Activated T-helper 2 cell treated with anti-CD3 and anti-CD28 coated beads, Interferon-gamma antibody, Interleukin-2, Interleukin-4, amounts not matched to agents 10 μg/mL and 5 μg/mL and 100 μg/mL, durations not matched to agents 14 hours and 24 hours and 36 hours (primary cell): ENCODE results near the gene PADI3. TPM values are rescaled to one million over a fixed set of nuclear protein-coding genes. Genes with fewer than 3 reads are reported as not detected.
"Not testable (repeated sequence)": the region's sequence is repeated elsewhere in the genome, so short reads cannot be mapped to it uniquely, and the experiment has no call there.

Source experiments
- DNase-seq: peaks from one replicate; pipeline ENCODE4 v3.0.0; 2021; ENCODE audit warnings: low spot score
- H3K27ac Mint-ChIP-seq: one replicate; pipeline ENCODE4 v1.8.0; 2021; ENCODE audit warnings: mixed read lengths
- H3K27me3 Mint-ChIP-seq: one replicate; pipeline ENCODE4 v1.8.0; 2021; ENCODE audit warnings: low read depth, mixed read lengths
- H3K36me3 Mint-ChIP-seq: one replicate; pipeline ENCODE4 v1.8.0; 2021; ENCODE audit warnings: low read depth, mixed read lengths
- H3K4me1 Mint-ChIP-seq: one replicate; pipeline ENCODE4 v1.8.0; 2021; ENCODE audit warnings: low read depth, mixed read lengths
- H3K4me3 Mint-ChIP-seq: one replicate; pipeline ENCODE4 v1.8.0; 2021; ENCODE audit warnings: low read depth, mild to moderate bottlenecking, moderate library complexity, mixed read lengths
- H3K9me3 Mint-ChIP-seq: one replicate; pipeline ENCODE4 v1.8.0; 2021; ENCODE audit warnings: mixed read lengths
- intact Hi-C: fragments of 100-400 bp; cut with micrococcal nuclease; formaldehyde crosslinking; loops from one replicate; pipeline ENCODE4 v1.15.1; 2023
- total RNA-seq: library from RNA; stranded (reverse); gene quantifications from 2 replicates; pipeline ENCODE4 v1.2.3, GENCODE V29; 2022

Gene PADI3
- total RNA-seq, 1 donor from 2014 or later = not detected

DNA sequence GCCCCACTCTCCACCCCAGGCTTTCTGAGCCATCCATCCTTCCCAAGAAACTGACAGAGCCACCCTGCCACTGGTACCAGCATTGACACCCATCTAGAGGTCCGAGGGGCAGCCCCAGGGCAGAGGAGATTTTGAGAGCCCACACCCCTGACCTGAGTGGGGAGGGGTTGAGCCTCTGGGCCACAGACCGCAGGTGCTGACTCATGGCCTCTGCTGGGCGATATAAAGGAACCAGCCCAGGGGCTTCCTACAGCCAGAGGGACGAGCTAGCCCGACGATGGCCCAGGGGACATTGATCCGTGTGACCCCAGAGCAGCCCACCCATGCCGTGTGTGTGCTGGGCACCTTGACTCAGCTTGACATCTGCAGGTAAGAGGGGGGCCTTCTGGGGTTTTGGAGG, 59.0 kb downstream of the PADI3 start, which contains the start of gene PADI4:
Gene PADI4, plus strand, starts transcription at position 252 of the 400 bp plus-strand sequence. Its CDS starts 26 bp downstream, at position 278.
- Mint-ChIP-seq H3K9me3 (peaks cover under 1% of the 10 kb centered on the region), H3K36me3 (no peaks in the 10 kb centered on the region), H3K27me3 (peaks cover 3% of the 10 kb centered on the region), H3K4me1 (no peaks in the 10 kb centered on the region), H3K27ac (no peak within 1 kb of the TSS), H3K4me3 (no peak within 1 kb of the TSS)
- no peak for DNase-seq
- intact Hi-C loops = no loop called here

DNA sequence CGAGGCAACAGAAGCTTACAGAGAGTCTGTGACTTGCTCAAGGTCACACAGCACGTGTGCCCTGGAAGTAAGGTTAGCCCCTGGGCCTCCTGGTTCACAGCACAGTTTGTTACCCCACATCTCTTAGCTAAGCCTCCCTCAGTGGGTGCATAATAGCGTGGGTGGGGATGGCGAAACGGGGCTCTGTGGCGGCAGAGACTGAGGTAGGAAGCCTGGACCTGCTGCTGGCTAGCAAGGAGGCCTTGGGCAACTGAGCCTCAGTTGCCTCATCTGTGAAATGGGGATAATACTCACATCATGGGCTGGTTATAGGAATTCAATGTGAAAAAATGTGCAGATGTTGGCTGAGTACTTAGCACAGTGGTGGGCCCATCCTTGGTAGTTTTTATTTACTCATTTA, 59.7 kb downstream of the PADI3 start:
- intact Hi-C loops = no loop called here
- Mint-ChIP-seq H3K36me3 (no peaks in the 10 kb centered on the region), H3K9me3 (no peaks in the 10 kb centered on the region), H3K4me1 (no peaks in the 10 kb centered on the region), H3K27me3 (peaks cover 3% of the 10 kb centered on the region), H3K27ac (no peak overlapping the region), H3K4me3 (no peak overlapping the region)
- DNase-seq = no peak

DNA sequence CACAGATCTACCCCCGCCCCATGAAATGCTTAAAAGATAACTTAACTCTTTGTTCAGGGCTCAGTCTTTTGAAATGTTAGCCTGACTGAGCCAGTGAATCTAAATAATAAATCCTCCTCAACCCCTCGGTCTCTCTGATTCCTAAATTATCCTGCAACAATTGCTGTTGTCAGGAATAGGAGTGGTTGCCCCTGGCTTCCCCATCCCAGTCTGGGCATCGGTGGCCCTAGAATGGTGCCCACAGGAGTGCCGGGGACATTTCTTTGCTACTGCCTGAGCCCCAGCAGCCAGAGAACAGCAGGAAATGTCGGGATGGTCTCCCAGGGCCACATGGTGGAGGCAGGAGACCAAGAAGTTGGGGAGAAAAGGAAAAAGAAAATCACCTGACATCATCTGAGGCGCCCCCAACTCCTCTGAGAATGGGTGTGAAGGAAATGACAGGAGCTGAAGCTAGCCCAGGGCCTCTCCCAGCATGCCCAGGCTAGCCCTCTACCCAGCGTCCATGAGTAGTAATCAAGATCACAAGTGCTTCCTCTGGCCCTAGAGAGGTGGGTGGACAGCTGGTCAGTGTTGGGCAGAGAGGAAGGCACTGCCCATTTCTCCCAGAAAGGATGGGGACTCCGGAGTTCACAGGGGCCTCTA, 60.6 kb downstream of the PADI3 start:
- no peak overlapping the region for H3K27ac Mint-ChIP-seq
- no peaks in the 10 kb centered on the region for H3K9me3 Mint-ChIP-seq
- DNase-seq = no peak
- intact Hi-C loops = no loop called here
- H3K27me3 Mint-ChIP-seq = peaks cover 3% of the 10 kb centered on the region
- H3K4me1 Mint-ChIP-seq = no peaks in the 10 kb centered on the region
- no peaks in the 10 kb centered on the region for H3K36me3 Mint-ChIP-seq
- H3K4me3 Mint-ChIP-seq = no peak overlapping the region

DNA sequence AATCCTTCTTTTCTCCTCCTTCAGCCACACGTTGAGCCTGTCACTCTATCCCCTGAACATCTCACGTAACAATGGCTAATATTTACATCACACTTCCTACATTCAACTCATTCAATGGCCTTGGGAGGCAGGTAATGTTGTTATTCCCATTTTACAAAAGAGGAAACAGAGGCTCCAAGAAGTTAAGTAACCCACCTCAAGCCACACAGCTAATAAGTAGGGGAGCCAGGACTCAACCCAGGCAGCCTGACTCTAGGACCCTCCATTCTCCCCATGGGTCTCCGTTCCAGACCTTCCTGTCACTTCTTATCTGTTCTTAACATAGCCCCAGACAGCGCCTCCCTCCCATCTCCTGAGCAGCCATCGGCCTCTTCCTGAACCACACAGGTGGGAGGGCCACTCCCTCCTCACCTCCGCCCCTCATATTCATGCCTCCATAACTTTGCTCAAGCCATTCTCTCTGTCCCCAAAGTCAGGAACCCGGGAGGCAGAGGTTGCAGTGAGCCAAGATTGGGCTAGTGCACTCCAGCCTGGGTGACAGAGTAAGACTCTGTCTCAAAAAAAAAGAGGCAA, 61.3 kb downstream of the PADI3 start:
- peaks cover 3% of the 10 kb centered on the region for H3K27me3 Mint-ChIP-seq
- H3K4me3 Mint-ChIP-seq = no peak overlapping the region
- H3K36me3 Mint-ChIP-seq = no peaks in the 10 kb centered on the region
- no peaks in the 10 kb centered on the region for H3K4me1 Mint-ChIP-seq
- intact Hi-C loops = no loop called here
- DNase-seq = no peak
- H3K27ac Mint-ChIP-seq = no peak overlapping the region
- no peaks in the 10 kb centered on the region for H3K9me3 Mint-ChIP-seq

DNA sequence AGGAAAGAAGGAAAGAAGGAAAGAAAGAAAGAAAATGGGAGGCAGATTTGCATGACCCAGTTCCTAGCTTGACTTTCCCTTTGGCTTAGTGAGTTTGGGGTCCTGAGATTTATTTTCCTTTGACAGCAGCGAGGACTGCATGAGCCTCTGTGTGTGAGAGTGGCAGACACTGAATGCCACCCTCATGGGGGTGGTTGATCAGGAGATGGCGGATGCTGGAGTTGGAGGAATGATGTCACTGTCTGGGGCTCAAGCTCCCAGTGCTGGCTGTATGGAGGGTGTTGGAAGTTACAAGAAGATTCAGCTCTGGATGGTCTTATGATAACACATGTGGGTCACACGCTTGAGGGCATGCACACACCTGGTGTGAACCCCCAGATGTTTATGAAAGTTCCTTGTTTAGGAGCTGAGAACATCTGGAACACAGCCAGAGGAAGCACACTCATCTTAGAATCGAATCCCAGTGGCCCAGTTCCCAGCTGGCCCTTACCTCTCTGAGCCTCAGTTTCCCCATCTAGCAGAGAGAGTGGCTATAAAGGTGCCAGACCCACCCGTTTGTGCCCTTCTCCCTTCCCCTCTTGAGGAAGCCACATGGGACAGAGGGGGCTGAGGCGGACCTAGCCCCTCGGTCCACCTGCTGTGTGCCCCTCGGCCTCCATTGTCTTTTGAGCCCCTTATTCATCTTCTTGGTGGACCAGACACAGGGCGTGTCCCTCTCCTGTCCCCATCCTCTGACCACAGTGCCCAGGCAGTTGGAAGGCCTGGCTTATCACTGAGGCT, 64.8 kb downstream of the PADI3 start:
- no peak for DNase-seq
- H3K9me3 Mint-ChIP-seq = no peaks in the 10 kb centered on the region
- intact Hi-C loops = no loop called here
- no peak overlapping the region for H3K4me3 Mint-ChIP-seq
- H3K4me1 Mint-ChIP-seq = no peaks in the 10 kb centered on the region
- peaks cover 3% of the 10 kb centered on the region for H3K27me3 Mint-ChIP-seq
- no peaks in the 10 kb centered on the region for H3K36me3 Mint-ChIP-seq
- H3K27ac Mint-ChIP-seq = no peak overlapping the region

DNA sequence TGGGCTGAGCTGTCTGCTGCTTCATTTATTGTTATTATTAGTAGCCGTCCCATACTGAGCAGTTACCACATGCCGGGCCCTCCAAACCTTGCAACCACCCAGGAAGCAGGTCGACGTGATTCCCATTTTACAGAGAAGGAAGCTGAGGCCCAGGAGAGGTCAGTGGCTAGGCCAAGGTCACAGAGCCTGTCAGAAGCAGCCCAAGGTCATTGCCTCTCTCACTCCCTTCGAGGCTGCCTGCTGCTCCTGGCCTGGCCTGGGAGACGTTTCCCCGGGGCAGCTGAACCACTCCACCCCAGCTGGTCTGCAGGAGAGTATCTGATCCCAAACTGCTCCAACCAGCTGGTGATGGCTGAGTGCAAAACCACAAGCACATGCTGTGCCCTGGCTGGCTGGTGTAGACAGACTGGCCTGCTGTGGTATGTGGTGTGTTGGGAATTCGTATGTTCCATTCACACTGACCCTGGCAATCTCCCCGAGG, 65.6 kb downstream of the PADI3 start:
- intact Hi-C loops = no loop called here
- H3K36me3 Mint-ChIP-seq = no peaks in the 10 kb centered on the region
- H3K27me3 Mint-ChIP-seq = peaks cover 3% of the 10 kb centered on the region
- no peak for DNase-seq
- H3K9me3 Mint-ChIP-seq = no peaks in the 10 kb centered on the region
- no peaks in the 10 kb centered on the region for H3K4me1 Mint-ChIP-seq
- H3K27ac Mint-ChIP-seq = no peak overlapping the region
- no peak overlapping the region for H3K4me3 Mint-ChIP-seq

DNA sequence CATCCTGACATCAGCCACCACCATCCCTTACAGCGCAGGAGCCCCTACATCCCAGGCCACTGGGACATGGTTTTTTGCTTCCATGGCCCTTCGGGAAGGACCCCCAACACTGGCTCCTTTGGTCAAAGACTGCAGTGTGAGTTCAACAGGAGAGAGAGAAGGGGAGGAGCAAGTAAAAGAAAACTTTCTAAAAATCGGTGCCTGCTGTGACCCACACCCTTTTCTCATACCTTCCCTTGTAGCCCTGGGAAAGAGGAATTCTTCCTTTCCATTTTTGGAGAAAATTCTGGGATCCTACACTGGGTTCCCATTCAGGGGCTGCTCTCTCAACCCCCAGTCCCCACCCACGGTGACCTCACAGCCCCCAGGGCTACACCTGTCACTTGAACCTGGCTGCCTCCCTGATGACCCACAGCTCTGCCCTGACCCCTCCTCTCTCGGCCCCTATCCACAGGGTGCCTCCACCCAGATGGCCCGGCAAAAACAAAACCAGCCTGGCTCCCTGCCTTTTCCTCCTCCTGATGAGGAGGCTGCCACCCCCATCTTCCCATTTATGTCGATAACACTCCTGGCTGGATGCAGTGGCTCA, 66.7 kb downstream of the PADI3 start:
- Mint-ChIP-seq H3K27me3 (peaks cover 3% of the 10 kb centered on the region), H3K27ac (no peak overlapping the region), H3K4me3 (no peak overlapping the region), H3K9me3 (no peaks in the 10 kb centered on the region), H3K36me3 (no peaks in the 10 kb centered on the region), H3K4me1 (no peaks in the 10 kb centered on the region)
- DNase-seq = no peak
- intact Hi-C loops = no loop called here

DNA sequence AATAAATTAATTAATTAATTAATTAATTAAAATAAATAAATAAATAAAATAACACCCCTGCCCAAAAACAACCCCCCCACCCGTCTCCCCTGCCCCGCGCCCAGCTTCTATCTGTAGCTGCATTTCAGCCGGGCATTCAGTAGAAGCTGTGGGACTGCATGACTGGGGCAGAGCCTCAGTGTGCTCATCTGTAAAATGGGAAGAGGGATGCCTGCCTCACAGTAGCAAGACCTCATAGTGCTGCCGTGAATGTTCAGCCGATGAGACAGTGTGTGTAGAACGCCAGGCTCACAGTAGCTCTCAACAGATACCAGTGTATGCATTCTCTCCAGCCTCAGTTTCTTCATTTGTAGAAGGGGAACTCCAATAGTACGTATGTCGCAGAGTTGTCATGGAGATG, 67.8 kb downstream of the PADI3 start:
- peaks cover 5% of the 10 kb centered on the region for H3K27me3 Mint-ChIP-seq
- no peaks in the 10 kb centered on the region for H3K9me3 Mint-ChIP-seq
- DNase-seq = no peak
- intact Hi-C loops = no loop called here
- no peak overlapping the region for H3K27ac Mint-ChIP-seq
- H3K36me3 Mint-ChIP-seq = no peaks in the 10 kb centered on the region
- no peaks in the 10 kb centered on the region for H3K4me1 Mint-ChIP-seq
- no peak overlapping the region for H3K4me3 Mint-ChIP-seq

DNA sequence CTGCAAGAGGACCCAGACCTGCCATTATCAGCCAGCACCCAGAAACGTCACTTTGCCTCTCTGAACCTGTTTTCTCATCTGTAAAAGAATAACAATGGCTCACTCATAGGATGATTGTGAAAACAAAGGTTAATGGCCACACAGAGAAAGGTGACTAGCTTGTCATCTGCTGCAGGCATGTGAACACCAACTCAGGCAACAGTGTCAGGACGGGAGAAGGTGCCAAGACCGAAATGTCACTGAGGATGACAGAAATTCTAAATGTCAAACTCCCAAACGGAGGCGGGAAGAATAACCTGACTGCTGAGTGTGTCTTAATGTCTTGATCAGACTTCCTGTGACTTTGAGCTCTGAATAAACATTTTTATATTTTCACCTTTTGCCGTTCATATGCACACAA, 69.4 kb downstream of the PADI3 start:
- no peak for DNase-seq
- Mint-ChIP-seq H3K4me1 (no peaks in the 10 kb centered on the region), H3K9me3 (no peaks in the 10 kb centered on the region), H3K4me3 (no peak overlapping the region), H3K27me3 (peaks cover 3% of the 10 kb centered on the region), H3K27ac (no peak overlapping the region), H3K36me3 (no peaks in the 10 kb centered on the region)
- intact Hi-C loops = no loop called here

DNA sequence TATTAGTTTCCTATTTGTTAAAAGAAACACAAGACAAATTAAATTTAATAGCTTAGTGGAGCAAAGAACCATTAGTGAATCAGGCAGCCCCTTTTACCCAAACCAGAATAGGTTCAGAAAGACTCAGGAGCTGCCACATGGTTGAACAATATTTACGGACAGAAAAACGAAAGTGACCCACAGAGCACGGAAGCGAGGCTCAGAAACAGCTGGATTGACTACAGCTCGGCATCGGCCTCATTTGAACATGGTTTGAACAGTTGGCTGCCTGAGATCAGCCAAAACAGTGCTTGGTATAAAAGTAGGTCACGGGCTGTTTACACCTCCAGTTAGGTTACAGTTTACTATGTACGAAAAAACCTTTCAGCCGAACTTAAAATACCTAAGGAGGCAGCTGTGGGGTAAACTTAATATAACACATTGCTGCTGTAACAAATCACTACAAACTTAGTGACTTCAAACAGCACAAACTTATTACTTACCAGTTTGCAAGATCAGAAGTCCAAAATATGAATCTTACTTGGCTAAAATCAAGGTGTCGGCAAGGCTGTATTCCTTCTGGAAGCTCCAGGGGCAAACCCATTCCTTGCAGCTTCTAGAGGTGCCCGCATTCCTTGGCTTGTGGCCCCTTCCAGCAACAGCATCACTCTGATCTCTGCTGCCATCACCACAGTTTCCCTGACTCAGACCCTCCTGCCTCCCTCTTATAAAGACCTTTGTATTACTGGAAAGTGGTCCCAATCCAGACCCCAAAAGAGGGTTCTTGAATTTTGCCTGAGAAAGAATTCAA, 70.9 kb downstream of the PADI3 start:
- Mint-ChIP-seq H3K9me3 (no peaks in the 10 kb centered on the region), H3K27me3 (peaks cover 6% of the 10 kb centered on the region), H3K4me3 (no peak overlapping the region), H3K36me3 (no peaks in the 10 kb centered on the region), H3K4me1 (no peaks in the 10 kb centered on the region), H3K27ac (no peak overlapping the region)
- no peak for DNase-seq
- intact Hi-C loops = no loop called here

DNA sequence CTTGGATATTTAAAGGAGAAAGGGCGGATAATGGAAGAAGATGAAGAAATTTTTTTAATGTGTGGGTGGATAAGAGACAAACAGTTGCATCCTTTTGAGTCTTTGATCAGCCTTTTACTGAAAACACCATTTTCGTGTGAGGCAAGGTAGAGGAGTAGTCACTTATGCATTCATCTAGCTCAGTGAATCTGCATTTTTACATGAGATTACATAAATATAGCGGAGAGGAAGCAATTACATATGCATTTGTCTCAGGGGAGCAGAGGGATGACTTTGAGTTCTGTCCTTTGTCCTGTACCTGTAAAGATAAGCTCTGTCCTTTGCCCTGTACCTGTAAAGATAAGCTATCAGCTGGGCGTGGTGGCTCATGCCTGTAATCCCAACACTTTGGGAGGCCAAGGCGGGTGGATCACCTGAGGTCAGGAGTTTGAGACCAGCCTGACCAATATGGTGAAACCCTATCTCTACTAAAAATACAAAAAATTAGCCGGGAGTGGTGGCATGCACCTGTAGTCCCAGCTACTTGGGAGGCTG, 73.0 kb downstream of the PADI3 start:
- DNase-seq, H3K27ac Mint-ChIP-seq, H3K27me3 Mint-ChIP-seq, H3K36me3 Mint-ChIP-seq, intact Hi-C loops, H3K4me3 Mint-ChIP-seq, H3K4me1 Mint-ChIP-seq, H3K9me3 Mint-ChIP-seq: not testable (repeated sequence)

DNA sequence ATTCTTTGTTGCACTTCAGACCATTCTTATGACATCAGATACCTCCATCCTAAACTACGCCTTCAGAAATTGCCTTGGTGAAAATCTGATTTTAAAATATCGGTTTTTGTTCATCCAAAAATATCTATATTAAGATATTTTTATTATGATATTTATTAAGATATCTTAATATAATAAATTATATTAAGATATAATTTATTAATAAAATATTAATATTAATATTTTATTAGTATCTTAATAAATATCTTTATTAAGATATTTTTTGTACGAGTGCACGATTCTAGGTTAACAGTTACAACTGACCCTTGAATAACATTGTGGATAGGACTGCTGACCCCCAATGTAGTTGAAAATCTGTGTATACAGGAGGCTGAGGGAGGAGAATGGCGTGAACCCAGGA, 80.0 kb downstream of the PADI3 start:
- H3K27ac Mint-ChIP-seq = no peak overlapping the region
- no peaks in the 10 kb centered on the region for H3K4me1 Mint-ChIP-seq
- no peaks in the 10 kb centered on the region for H3K36me3 Mint-ChIP-seq
- peaks cover 7% of the 10 kb centered on the region for H3K27me3 Mint-ChIP-seq
- DNase-seq = no peak
- intact Hi-C loops = no loop called here
- H3K9me3 Mint-ChIP-seq = no peaks in the 10 kb centered on the region
- H3K4me3 Mint-ChIP-seq = no peak overlapping the region
